Superior temporal gyrus (tissue), 1 donor: Measurements from ENCODE around the gene FAAP20.

ENCODE experiments used
- DNase-seq: peaks from one replicate; pipeline ENCODE4 v3.0.0-alpha.2; 2016; ENCODE audit errors: extremely low spot score

The FAAP20 gene

DNA sequence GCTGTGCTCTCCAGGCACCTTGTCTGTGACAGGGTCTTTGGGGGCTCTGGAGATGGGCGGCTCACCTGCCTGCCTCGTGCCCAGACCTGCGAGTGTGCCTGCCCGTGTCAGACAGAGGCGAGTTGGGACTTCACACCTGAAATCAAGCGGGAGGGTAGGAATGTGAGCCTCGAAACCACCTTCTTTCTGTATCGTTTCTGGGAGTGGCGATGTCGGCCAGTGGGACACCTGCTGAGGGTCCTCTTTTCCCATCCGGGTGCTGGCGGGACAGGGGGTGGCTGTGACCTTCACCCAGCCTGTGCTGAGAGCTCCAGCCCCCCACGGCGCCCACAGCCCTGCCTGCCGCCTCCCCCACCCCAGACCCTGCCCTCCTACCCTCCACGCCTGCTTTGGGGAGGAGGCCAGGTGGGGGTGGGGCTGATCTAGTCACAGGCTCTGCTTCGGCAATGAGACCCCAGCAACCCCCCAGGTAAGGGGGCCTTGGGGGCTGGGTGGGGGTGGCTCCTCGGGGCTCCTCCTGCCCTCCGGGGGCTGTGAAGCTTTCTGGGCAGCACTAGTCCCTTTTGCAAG is 15.6 kb upstream of the FAAP20 start:
- DNase-seq: no peak

DNA sequence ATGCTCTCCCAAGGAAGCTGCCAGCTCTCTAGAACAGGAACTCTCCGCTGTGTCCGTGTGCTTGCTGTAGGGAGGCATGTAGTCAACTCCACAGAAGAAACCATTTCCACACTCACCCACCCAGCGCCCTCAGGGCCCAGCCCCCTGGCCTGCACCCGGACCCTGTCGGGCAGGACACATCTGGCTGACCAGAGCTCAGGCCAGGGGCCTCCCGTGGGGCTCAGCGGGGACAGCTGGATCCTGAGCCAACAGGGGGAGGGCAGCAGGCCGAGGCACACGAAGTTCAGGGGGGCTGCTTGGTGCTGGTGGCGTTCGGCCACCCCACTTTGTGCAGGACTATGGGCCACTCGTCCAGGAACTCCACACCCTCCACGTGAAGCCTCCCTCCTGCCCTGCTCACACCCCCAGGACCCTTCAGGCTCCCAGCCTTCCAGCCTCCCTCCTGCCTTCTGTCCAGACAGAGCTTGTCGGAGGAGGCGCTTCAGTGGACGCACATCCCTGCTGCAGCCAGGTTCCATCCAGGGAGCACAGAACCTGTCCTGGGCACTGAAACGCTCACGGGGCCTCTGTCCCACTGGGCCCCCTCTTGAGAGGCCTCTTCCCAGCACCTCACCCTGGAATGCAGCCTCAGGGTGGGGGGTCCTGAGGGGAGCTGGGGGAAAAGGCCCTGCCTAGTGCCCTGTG is 15.0 kb upstream of the FAAP20 start:
- no peak for DNase-seq

DNA sequence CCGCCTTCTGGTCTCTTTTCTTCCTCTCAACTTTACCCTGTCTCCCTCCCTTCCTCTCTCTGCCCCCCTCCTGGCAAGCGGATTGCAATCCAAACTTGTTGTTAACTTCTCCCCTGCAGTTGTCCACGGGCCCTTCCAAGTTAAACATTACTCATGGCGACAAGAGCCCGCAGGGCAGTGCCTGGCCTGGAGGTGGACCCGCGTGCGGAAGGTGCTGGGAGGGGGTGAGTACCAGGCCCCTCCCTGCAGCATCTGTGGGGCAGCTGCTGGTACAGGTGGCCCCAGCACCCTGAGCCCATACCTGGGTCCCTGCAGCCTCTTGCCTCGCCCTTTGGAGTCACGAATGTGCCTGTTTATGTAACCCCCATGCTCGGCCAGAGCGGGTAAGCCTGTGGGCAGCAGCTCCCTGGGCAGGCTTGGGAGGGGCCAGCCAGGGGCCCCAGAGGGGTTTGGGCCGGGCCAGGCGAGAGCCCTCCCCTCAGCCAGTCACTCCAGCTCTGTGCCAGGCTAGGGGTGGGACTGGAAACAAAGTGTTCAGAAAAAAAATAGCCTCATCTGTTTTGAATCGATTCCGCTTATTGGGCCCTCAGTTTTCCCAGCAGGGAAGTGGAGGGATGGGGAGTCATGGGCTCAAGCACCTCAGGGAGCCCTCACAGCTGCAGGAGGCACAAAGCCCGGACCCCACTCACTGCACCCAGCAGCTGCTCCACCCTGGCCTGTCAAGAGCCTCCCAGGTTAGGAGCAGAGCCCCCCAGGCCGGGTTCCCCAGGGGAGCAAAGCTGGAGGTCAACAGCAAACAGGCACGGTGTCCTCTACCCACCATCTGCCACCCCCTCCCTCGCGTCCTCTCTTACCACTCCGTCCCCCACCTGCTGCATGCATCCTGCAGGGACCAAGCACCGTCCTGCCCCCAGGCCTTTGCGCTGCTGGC is 14.0 kb upstream of the FAAP20 start:
- no peak for DNase-seq

DNA sequence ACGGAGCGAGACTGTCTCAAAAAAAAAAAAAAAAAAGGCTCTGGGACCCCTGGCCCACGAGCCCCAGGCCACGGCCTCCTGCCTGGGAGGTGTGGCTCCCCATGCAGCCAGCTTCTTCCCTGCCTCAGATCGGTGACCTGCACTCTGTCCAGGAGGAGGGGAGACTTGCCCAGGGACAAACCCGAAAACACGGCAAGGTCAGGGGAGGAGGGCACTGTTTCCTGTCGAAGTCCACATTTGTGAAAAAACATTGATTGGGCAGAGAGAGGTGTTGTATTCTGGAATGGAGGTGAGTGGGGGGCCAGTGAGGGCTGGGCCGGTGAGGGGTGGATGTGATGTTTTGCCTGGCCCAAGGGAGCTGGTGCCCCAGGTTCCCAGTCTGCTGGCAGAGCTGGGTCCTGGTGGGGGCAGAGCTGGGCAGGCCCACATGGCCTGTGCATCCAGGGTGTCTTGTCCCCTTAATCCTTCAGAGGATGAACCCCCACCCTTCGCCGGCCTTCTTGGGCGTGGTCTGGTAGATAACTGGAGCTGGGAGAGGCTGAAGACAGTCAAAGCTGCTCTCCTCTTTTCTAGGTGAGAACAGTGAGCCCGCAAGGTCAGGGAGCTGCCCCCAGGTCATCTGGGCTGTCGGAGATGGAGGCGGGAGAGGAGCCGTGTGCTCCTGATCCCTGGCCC is 12.4 kb upstream of the FAAP20 start:
- no peak for DNase-seq

DNA sequence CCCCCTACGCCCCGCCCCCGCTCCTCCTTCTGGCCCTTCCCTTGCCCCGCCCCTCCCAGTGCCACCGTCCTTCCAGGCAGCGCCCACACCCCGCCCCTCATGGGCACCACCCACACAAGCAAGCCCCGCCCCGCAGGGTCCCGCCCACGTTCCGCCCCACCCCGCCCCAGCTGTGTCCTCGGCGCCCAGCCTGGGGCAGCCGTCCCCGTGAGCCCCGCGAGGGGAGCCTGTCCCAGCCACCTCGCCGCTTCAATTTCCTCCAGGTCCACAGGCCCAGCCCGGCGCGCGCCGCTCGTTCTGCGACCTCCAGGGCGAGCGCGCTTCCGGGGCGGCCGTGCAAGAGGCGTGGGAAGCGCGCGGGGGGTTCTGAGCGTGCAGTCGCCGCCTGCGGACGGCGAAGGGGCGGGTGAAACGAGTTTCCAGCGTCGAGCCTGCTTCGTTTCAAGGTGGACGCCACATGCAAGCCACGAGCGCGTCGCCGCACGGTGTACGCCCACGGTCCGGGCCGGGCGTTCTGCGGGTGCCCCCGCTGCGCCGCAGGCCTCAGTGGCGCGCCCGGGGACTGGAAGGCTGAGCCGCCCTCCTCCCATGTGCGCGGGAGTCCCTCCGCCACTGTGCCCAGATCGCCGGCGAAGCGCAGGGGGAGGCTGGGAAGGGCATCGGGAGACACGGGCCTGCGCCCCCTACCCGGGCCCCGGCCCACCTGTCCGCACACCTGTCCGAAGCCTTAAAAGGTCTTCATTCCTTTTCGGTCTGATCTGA is 10.8 kb upstream of the FAAP20 start:
- peak; percentile 73 for DNase-seq

DNA sequence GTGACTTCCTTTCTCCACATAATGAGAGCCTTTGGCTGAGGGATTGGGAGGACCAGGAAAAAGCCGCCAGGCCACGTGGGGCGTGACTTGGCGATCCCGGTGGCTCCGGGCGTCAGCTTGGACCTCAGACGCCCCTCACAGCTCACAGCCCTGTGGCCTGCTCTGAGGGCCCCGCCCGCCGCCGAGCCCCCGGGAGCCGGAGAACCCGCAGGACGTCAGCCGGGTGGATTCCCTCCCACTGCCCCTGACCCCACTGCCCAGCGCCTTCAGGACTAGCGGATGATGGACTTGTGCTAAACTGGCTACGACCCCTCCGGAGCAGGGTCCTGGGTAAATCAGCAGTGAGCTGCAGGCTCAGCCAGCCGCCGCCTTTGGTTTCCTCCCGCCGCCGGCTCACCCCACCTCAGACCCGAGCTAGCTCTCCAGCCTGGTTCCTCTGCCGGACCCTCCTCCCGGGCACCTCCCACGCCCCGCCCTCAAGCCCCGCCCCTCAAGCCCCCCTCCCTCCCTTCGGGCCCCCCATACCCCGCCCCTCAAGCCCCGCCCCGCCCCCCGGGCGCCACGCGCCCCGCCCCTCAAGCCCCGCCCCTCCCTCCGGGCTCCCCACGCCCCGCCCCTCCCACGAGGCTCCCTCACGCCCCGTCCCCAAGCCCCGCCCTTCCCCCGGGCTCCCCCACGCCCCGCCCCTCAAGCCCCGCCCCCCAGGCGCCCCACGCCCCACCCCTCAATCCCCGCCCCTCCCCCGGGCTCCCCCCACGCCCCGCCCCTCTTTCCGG is 10.0 kb upstream of the FAAP20 start:
- no peak for DNase-seq

DNA sequence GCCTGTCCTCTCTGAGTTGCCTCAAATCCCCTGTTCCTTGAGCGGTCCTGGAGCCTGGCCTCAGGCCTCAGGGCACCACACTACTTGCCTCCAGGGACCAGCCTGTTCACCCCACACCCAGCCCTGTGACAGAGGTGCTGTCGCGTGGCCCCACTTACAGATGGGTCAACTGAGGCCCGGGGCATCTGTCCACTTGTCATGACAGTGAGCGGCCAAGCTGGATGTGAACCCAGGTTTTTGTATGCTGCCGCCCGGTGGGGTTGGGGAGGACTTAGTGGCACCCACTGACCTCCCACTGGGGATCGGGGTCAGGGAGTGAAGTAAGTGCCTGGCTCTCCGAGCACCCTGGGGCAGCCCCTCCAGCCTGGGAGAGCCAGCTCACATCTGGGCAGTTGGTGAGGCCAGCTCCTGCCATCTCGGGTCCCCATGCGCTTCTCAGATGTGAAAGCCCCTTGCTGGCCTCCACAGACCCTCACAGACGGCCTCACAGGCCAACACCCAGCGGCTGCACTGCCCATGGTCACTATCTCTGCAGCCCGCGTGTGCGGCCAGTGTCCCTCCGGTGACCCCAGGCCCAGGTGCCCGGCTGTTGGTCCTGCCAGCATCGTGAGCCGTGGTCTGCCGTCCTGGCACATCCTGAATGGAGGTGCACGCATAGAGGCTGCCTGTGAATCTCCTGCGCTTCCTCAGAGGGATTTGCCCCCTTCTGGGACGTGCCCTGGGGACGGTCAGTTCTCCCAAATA is 9.3 kb upstream of the FAAP20 start:
- DNase-seq: no peak

DNA sequence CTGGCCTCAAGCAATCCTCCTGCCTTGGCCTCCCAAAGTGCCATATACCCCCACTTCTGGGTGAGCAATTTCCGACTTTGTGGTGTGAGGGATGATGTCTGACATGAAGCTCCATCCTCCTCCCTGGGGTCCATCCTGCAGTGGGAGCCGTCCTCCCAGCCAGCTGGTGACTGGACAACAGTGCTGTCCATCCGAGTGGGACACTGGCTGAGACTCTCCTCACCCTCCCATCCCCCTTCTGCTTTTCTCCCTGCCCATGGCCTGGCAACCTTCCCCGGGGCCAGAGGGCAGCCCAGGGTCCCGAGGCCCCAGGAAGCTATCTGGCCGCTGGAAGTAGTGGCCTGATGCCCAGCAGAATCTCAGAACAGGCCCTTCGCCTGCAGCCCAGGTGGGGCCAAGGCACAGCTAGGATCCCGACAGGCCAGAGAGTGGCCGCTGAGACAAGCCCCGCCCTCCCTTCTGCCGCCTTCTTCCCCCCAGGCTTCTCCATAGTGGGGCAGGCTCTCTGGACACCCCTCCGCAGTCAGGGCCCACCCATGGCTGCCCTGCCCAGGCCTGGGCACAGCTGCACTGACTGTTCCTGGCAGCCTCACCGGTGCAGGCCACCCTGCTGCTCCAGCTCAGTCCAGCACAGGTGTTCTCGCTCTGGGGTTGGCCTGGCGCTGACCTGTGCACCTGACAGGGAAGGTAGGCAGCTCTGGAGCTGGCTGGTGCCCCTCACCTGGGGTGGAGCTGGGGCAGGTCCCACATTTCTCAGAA is 8.4 kb upstream of the FAAP20 start:
- no peak for DNase-seq

DNA sequence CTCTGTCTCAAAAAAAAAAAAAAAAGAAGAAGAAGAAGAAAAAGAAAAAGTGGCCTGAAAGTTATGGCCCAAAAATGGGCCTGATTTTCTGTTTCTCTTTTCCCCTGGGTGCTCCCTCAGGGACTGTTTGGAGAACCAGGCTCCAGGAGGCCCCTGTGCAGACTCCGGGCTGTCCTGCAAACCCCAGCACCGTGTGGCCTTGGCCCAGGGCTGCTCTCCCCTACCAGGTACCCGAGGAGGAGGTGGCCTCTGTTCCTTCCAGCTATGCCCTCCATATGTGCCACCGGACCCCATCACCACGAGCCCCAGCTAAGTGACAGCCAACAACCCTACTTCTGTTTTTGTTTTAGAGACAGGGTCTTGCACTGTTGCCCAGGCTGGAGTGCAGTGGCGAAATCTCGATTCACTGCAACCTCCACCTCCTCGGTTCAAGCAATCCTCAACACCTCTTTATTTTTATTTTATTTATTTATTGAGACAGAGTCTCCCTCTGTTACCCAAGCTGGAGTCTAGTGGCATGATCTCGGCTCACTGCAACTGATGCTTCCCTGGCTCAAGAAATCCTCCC is 7.5 kb upstream of the FAAP20 start:
- no peak for DNase-seq

DNA sequence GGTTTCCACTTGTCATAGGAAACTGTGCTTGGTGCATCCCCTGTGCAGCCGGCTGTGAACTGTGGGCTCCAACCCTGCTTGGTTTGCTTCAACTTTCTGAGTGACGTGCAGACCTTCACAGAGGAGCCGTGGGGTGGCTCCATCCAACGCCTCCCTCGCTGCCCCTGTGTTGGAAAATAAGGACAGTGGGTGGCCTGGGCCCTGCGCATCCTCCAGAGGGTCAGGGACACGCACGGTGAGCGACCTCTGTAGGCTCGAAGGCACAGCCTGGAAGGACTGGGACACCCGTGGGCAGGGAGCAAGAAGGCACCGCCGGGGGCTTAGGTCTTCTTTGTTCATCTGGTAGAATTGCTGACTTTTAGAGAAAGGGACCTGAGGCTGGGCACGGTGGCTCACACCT is 6.5 kb upstream of the FAAP20 start:
- DNase-seq: no peak

DNA sequence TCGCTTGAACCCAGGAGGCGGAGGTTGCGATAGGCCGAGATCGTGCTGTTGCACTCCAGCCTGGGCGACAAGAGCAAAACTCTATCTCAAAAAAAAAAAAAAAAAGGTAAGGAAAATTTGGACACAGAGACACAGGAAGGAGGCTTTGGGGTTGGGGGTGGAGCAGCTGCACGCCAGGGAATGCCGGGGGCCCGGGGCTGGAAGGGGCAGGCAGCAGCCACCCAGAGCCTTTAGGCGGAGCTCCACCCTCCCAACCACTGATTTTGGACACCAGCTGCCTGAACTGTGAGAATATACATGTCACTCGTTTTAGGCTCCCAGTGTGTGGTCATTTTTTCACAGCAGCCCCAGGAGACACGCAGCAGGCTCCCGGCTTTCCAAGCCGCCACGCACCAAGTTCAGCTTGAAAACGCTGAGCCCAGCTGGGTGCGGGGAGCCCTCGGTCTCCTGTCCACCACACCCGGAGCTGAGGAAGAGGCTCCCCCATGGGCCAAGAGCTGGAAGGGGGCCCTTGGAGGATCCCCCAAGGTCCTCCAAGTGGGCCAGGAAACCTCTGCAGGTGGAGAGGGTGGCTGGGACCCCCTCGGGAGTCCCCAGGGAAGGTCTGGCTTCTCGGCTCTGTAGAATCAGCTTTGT is 5.9 kb upstream of the FAAP20 start:
- DNase-seq: no peak

DNA sequence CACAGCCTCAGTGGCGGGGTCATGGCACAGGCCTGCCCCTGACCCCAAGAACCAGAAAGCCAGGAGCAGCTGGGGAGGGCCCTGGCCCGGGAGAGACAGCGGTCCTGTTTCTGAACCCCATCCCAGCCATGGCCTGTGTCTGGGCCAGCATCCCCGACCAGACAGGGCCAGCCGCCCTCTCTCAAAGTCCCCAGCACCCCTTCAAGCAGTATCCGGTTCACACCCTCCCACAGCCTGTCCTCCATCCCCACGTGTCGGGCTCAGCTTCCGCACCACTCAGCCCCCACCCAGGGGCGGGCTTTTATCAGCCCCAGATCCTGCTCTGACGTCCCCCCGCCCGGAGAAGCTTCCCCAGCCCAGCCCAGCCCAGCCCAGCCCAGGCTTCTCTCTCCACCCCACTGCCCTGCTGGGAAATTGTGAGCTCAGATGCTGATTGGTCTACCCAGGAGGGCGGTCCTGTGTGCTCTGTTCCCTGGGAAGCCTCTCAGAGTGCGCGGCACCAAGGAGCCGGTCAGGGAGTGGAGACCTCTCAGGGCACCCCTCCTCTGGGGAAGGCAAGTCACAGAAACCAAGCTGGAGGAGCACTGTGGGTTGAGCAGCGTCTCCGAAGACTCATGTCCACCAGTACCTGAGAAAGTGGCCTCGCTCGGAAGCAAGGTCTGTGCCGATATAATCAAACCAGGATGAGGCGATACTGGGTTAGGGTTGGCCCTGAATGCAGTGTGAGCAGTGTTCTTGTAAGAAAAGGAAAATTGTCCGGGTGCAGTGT is 4.7 kb upstream of the FAAP20 start:
- DNase-seq: peak; percentile 71

DNA sequence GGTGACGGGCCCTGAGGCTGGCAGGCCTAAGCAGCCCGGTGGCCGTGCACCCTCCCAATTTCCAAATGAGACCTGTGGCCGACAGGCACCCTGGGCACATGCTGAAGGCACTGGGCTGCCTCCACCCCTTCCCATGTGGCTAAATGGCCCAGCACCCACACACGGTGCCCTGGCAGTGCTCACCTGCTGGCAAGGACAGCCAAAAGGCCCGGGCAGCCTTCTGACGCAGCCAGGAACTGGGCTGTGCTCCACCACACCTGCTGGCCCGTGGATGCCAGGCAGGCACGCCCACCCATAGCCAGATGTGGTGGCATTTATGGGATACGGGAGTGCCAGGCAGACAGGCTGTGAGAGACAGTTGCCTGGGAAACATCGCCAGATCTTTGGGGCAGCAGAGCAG is 4.0 kb upstream of the FAAP20 start:
- DNase-seq: no peak

DNA sequence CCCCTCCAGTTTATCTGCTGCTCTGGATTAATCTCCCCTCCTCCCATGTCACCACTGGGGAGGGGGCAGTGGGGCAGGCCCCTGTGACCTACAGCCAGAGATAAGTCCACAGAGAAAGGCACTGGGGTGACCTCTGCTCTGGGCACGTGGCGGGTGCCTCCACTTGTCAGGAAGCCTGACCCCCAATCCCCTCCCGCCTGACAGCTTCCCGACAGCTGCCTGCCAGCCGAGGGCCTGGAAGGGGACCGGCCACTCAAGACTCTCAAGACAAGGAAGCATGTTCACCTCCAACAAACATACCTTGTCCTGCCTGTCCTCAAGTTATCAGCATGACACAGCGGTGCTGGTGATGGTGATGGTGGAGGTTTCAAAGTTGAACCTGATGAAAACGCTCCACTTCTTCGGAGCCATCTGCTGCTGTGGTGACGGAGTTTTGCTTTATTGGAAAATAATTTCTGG is 3.2 kb upstream of the FAAP20 start:
- no peak for DNase-seq

DNA sequence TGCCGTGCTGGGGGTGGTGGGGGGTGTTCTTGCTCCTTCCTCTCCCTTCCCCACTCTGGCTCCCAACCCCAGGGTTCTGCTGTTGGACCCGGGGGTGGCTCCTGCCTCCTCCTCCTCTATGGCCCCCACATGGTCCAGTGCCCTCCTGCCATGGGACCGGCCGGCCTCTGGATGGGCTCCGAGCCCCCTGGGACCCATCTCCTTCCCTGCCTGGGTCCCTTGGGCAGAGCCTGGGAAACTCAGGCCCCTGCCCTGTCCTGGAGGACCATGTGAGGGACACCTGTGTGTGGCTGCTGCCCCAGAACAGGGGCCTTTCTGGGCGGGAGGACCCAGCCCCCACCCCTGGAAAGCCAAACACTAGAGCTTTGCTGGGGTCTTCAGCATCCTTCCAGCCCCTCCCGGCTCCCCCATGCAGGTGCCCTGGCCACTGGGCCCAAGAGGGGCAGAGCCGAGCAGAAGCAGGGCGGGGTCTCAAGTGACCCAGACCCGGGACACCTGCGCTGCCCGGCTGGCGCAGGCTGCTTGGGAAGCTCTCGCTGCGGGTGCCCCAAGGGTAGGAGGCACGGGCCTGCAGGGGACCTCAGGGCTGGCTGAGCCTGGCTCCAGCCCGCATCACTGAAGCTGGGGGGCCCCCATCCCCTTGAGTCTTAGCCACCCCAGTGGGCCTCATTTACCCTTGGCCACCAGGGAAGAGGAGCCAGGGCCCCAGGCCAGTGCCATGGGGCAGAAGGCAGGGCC is 2.5 kb upstream of the FAAP20 start:
- DNase-seq: no peak

DNA sequence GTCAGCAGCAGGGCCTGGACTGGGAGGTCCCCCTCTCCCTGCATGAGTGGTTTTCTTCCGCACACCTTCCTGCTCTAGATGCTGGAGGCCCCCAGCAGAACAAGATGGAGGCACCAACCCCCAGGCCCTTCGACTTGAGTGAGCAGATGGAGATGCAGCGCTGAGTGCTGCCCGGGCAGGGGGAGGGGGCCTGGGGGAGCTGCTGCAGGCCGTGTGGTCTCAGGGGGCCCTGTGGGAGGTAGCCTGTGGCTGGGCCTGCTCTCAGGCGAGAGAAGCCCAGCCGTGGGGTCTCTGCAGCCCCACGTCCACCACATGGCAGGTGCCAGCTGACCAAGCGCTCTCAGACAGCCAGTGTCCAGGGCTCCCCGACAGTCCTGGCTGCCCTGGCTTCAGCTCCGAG is 1.2 kb upstream of the FAAP20 start:
- no peak for DNase-seq
